H9 (cell line): ENCODE results near the gene ACP4. TPM values are rescaled to one million over a fixed set of nuclear protein-coding genes. Genes with fewer than 3 reads are reported as not detected.
"Not testable (repeated sequence)": the region's sequence is repeated elsewhere in the genome, so short reads cannot be mapped to it uniquely, and the experiment has no call there.

ENCODE experiments used
- DNase-seq: peaks from one replicate; pipeline ENCODE4 v3.0.0-alpha.2; 2017
- H2AFZ ChIP-seq: one replicate; pipeline ENCODE4 v1.6.1; 2013; ENCODE audit warnings: mild to moderate bottlenecking, low read length, control low read depth, moderate library complexity
- H2AK5ac ChIP-seq: 2 replicates; pipeline ENCODE4 v1.6.1; 2013; ENCODE audit warnings: low read length, control low read depth, mixed read lengths; ENCODE audit not compliant: insufficient read length
- H2BK120ac ChIP-seq: one replicate; pipeline ENCODE4 v1.6.1; 2013; ENCODE audit warnings: low read depth, mild to moderate bottlenecking, low read length, control low read depth, inconsistent platforms; ENCODE audit not compliant: poor library complexity, severe bottlenecking
- H2BK12ac ChIP-seq: 2 replicates; pipeline ENCODE4 v1.6.1; 2013; ENCODE audit warnings: low read length, control low read depth, mixed read lengths, low read depth; ENCODE audit not compliant: insufficient read length
- H2BK15ac ChIP-seq: 2 replicates; pipeline ENCODE4 v1.6.1; 2013; ENCODE audit warnings: low read depth, low read length, control low read depth
- H2BK20ac ChIP-seq: one replicate; pipeline ENCODE4 v1.6.1; 2013; ENCODE audit warnings: low read depth, mild to moderate bottlenecking, low read length, control low read depth, inconsistent platforms; ENCODE audit not compliant: poor library complexity, severe bottlenecking
- H2BK5ac ChIP-seq: 2 replicates; pipeline ENCODE4 v1.6.1; 2013; ENCODE audit warnings: low read length, control low read depth, mixed read lengths; ENCODE audit not compliant: insufficient read length
- H3K14ac ChIP-seq: 2 replicates; pipeline ENCODE4 v1.6.1; 2013; ENCODE audit warnings: low read length, control low read depth; ENCODE audit not compliant: insufficient read depth
- H3K18ac ChIP-seq: 2 replicates; pipeline ENCODE4 v1.6.1; 2013; ENCODE audit warnings: low read depth, mild to moderate bottlenecking, mixed read lengths, low read length, control low read depth; ENCODE audit not compliant: insufficient read length
- H3K23ac ChIP-seq: 2 replicates; pipeline ENCODE4 v1.6.1; 2013; ENCODE audit warnings: low read length, control low read depth, mixed read lengths, low read depth; ENCODE audit not compliant: insufficient read length
- H3K23me2 ChIP-seq: 2 replicates; pipeline ENCODE4 v1.6.1; 2013; ENCODE audit warnings: low read depth, mild to moderate bottlenecking, mixed read lengths, low read length, control low read depth; ENCODE audit not compliant: insufficient read length, poor library complexity, severe bottlenecking
- H3K27ac ChIP-seq: 2 replicates; pipeline ENCODE4 v1.5.1; 2013; ENCODE audit warnings: low read length, control low read depth, mixed read lengths, low read depth; ENCODE audit not compliant: insufficient read length
- H3K27me3 ChIP-seq: 2 replicates; pipeline ENCODE4 v1.6.1; 2013; ENCODE audit warnings: low read length, control low read depth, inconsistent platforms; ENCODE audit not compliant: insufficient read depth
- H3K4ac ChIP-seq: 2 replicates; pipeline ENCODE4 v1.6.1; 2013; ENCODE audit warnings: low read depth, mild to moderate bottlenecking, control low read depth, inconsistent platforms, low read length, moderate library complexity
- H3K4me1 ChIP-seq: 2 replicates; pipeline ENCODE4 v1.6.1; 2013; ENCODE audit warnings: low read length, control low read depth, inconsistent platforms; ENCODE audit not compliant: insufficient read depth
- H3K4me2 ChIP-seq: 2 replicates; pipeline ENCODE4 v1.6.1; 2013; ENCODE audit warnings: low read length, control low read depth, mixed read lengths; ENCODE audit not compliant: insufficient read length, insufficient read depth
- H3K56ac ChIP-seq: 2 replicates; pipeline ENCODE4 v1.6.1; 2013; ENCODE audit warnings: low read depth, mild to moderate bottlenecking, mixed read lengths, low read length, control low read depth; ENCODE audit not compliant: insufficient read length
- H3K79me1 ChIP-seq: 2 replicates; pipeline ENCODE4 v1.6.1; 2013; ENCODE audit warnings: low read depth, mild to moderate bottlenecking, moderate library complexity, low read length, control low read depth, inconsistent platforms; ENCODE audit not compliant: insufficient read depth, poor library complexity, severe bottlenecking
- H3K79me2 ChIP-seq: 2 replicates; pipeline ENCODE4 v1.6.1; 2013; ENCODE audit warnings: low read length, control low read depth, inconsistent platforms; ENCODE audit not compliant: insufficient read depth
- H3K9ac ChIP-seq: 2 replicates; pipeline ENCODE4 v1.6.1; 2013; ENCODE audit warnings: low read length, control low read depth, mixed read lengths; ENCODE audit not compliant: insufficient read length; ENCODE audit errors: extremely low read depth
- H3K9me3 ChIP-seq: one replicate; pipeline ENCODE4 v1.6.1; 2013; ENCODE audit warnings: low read depth, low read length, inconsistent platforms; ENCODE audit not compliant: control insufficient read depth
- H3T11ph ChIP-seq: one replicate; pipeline ENCODE4 v1.6.1; 2013; ENCODE audit warnings: mild to moderate bottlenecking, low read length, control low read depth, inconsistent platforms
- H4K20me1 ChIP-seq: one replicate; pipeline ENCODE4 v1.6.1; 2013; ENCODE audit not compliant: control insufficient read depth, insufficient read length, insufficient read depth
- H4K5ac ChIP-seq: 2 replicates; pipeline ENCODE4 v1.6.1; 2013; ENCODE audit warnings: low read depth, mild to moderate bottlenecking, mixed read lengths, low read length, control low read depth; ENCODE audit not compliant: insufficient read length
- H4K8ac ChIP-seq: replicated peaks from 2 replicates; pipeline ENCODE4 v1.6.1; 2013; ENCODE audit warnings: low read length, control low read depth, mixed read lengths, low read depth; ENCODE audit not compliant: insufficient read length
- H4K91ac ChIP-seq: 2 replicates; pipeline ENCODE4 v1.6.1; 2013; ENCODE audit warnings: low read depth, mild to moderate bottlenecking, moderate library complexity, mixed read lengths, low read length, control low read depth; ENCODE audit not compliant: insufficient read length
- H3K27ac Mint-ChIP-seq, 3 experiments: 2 replicates in 2 of 3; 3 replicates in 1 of 3; pipeline ENCODE4 v1.8.0; 2020 to 2021; ENCODE audit warnings: mixed read lengths in 3 of 3, mild to moderate bottlenecking in 1 of 3, moderate library complexity in 1 of 3
- H3K27me3 Mint-ChIP-seq: 2 replicates; pipeline ENCODE4 v1.8.0; 2021; ENCODE audit warnings: low read depth, mild to moderate bottlenecking, moderate library complexity, mixed read lengths
- H3K36me3 Mint-ChIP-seq, 3 experiments: 2 replicates in 2 of 3; 3 replicates in 1 of 3; pipeline ENCODE4 v1.8.0; 2020 to 2021; ENCODE audit warnings: low read depth in 3 of 3, mixed read lengths in 3 of 3; ENCODE audit not compliant: insufficient read depth in 1 of 3
- H3K4me1 Mint-ChIP-seq, 2 experiments: 2 replicates each; pipeline ENCODE4 v1.8.0; 2020; ENCODE audit warnings: mixed read lengths in 2 of 2
- H3K4me3 Mint-ChIP-seq, 2 experiments: 2 replicates in 1 of 2; 3 replicates in 1 of 2; pipeline ENCODE4 v1.8.0; 2020 to 2021; ENCODE audit warnings: mild to moderate bottlenecking in 2 of 2, mixed read lengths in 2 of 2, moderate library complexity in 1 of 2
- H3K9me3 Mint-ChIP-seq, 2 experiments: 2 replicates in 1 of 2; 3 replicates in 1 of 2; pipeline ENCODE4 v1.8.0; 2020; ENCODE audit warnings: mild to moderate bottlenecking in 2 of 2, mixed read lengths in 2 of 2, moderate library complexity in 1 of 2
- WGBS: extraction: QIAGEN DNeasy Blood & Tissue Kit; methylation state at CpG from one replicate; pipeline ENCODE4 v1.1.7; 2013; ENCODE audit warnings: missing lambda C conversion rate, low lambda C conversion rate, mixed read lengths; ENCODE audit not compliant: insufficient read length; ENCODE audit errors: extremely low coverage; 5-methylcytosine and 5-hydroxymethylcytosine counted together
- total RNA-seq: library from RNA; stranded (reverse); gene quantifications from 2 replicates; pipeline ENCODE4 v1.2.1, GENCODE V29; 2021
- TF ChIP-seq, protein P1 (sequence below): fragments of 200-600 bp; sonication (generic); conservative IDR thresholded peaks from 3 replicates; pipeline ENCODE4 v1.8.0; 2021; ENCODE audit warnings: antibody characterized with exemption, mild to moderate bottlenecking

ACP4 gene
- total RNA-seq, 1 experiment from 2014 or later = not detected

DNA sequence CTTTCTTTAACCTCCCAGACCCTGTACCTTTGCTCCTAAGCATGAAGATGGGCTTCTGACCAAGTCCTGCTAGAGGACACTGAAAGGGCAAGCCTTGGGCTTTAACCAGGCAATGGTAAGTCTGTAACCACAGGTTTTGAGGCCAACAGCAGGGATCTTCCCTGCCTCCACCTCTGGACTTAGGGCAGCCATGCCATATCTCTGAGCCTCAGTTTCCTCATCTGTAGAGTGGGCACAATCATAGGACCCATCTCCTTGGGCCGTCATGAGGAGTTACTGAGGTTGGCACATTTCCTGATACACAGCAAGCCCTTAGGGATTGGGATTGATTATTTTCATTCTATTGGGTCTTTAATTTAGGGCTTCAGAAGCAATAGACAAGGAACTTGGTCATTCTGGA is 18.6 kb downstream of the ACP4 start:
- peaks cover 4 to 7% (median 5%) of the 10 kb centered on the region in 3 experiments for H3K36me3 Mint-ChIP-seq
- WGBS = no CpG with 5 or more reads among the region's 1 CpG
- H3K27ac Mint-ChIP-seq = no peak overlapping the region
- Histone ChIP-seq H2BK20ac (no peak overlapping the region), H2BK5ac (no peak overlapping the region), H3T11ph (no peak overlapping the region), H3K9ac (no peak overlapping the region), H3K18ac (no peak overlapping the region), H4K91ac (no peak overlapping the region), H3K9me3 (no peaks in the 10 kb centered on the region), H3K23me2 (peaks cover under 1% of the 10 kb centered on the region), H4K20me1 (no peaks in the 10 kb centered on the region), H3K4ac (no peak overlapping the region), H3K27ac (no peak overlapping the region), H4K5ac (no peak overlapping the region), H3K4me2 (no peak overlapping the region), H3K23ac (no peak overlapping the region), H3K14ac (no peak overlapping the region), H2BK15ac (no peak overlapping the region), H3K4me1 (no peaks in the 10 kb centered on the region), H3K56ac (no peak overlapping the region), H3K79me1 (no peaks in the 10 kb centered on the region), H2BK12ac (no peak overlapping the region), H2AK5ac (no peak overlapping the region), H3K27me3 (no peaks in the 10 kb centered on the region), H3K79me2 (peaks cover 5% of the 10 kb centered on the region; the same call in 1 of the 2 replicates), H2AFZ (no peak overlapping the region), H4K8ac (no peak overlapping the region), H2BK120ac (no peak overlapping the region)
- TF ChIP-seq, protein P1, sequence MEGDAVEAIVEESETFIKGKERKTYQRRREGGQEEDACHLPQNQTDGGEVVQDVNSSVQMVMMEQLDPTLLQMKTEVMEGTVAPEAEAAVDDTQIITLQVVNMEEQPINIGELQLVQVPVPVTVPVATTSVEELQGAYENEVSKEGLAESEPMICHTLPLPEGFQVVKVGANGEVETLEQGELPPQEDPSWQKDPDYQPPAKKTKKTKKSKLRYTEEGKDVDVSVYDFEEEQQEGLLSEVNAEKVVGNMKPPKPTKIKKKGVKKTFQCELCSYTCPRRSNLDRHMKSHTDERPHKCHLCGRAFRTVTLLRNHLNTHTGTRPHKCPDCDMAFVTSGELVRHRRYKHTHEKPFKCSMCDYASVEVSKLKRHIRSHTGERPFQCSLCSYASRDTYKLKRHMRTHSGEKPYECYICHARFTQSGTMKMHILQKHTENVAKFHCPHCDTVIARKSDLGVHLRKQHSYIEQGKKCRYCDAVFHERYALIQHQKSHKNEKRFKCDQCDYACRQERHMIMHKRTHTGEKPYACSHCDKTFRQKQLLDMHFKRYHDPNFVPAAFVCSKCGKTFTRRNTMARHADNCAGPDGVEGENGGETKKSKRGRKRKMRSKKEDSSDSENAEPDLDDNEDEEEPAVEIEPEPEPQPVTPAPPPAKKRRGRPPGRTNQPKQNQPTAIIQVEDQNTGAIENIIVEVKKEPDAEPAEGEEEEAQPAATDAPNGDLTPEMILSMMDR = no peak
- peaks cover 10 to 11% of the 10 kb centered on the region in 2 experiments; a peak in 4 of 5 replicates for H3K9me3 Mint-ChIP-seq
- no peaks in the 10 kb centered on the region for H3K4me1 Mint-ChIP-seq
- H3K4me3 Mint-ChIP-seq = no peak overlapping the region
- DNase-seq = no peak
- peaks cover 53% of the 10 kb centered on the region for H3K27me3 Mint-ChIP-seq

GRCh38 chr19:50811622-50812238 is 21.5 kb downstream of the ACP4 start:
- not testable (repeated sequence) for H3K9ac ChIP-seq, H3K27ac ChIP-seq, H2AFZ ChIP-seq, H4K20me1 ChIP-seq, H3K23ac ChIP-seq, H4K91ac ChIP-seq, H3K9me3 ChIP-seq, H3K4me1 Mint-ChIP-seq, H3K27ac Mint-ChIP-seq, H2BK120ac ChIP-seq, H4K8ac ChIP-seq, H2AK5ac ChIP-seq, H3K9me3 Mint-ChIP-seq, H3K56ac ChIP-seq, H2BK5ac ChIP-seq, H3K36me3 Mint-ChIP-seq, H3K4me2 ChIP-seq, H3T11ph ChIP-seq, DNase-seq, H4K5ac ChIP-seq, H3K27me3 ChIP-seq, H3K14ac ChIP-seq, H3K23me2 ChIP-seq, H3K4ac ChIP-seq, H3K79me2 ChIP-seq, H3K79me1 ChIP-seq, H2BK15ac ChIP-seq, H2BK12ac ChIP-seq, H3K4me1 ChIP-seq, H3K4me3 Mint-ChIP-seq, H3K18ac ChIP-seq, H2BK20ac ChIP-seq
- WGBS = no CpG with 5 or more reads among the region's 3 CpGs
- H3K27me3 Mint-ChIP-seq = peaks cover 75% of the 10 kb centered on the region
